NCI-H1930 (cell line): ENCODE measurements around the gene CARS2.
"Not testable (repeated sequence)": the region's sequence is repeated elsewhere in the genome, so short reads cannot be mapped to it uniquely, and the experiment has no call there.

Source experiments
- DNase-seq, 2 experiments: peaks; one replicate each; lab custom pipeline; 2025; lab: John Stamatoyannopoulos, UW

CARS2 gene

DNA sequence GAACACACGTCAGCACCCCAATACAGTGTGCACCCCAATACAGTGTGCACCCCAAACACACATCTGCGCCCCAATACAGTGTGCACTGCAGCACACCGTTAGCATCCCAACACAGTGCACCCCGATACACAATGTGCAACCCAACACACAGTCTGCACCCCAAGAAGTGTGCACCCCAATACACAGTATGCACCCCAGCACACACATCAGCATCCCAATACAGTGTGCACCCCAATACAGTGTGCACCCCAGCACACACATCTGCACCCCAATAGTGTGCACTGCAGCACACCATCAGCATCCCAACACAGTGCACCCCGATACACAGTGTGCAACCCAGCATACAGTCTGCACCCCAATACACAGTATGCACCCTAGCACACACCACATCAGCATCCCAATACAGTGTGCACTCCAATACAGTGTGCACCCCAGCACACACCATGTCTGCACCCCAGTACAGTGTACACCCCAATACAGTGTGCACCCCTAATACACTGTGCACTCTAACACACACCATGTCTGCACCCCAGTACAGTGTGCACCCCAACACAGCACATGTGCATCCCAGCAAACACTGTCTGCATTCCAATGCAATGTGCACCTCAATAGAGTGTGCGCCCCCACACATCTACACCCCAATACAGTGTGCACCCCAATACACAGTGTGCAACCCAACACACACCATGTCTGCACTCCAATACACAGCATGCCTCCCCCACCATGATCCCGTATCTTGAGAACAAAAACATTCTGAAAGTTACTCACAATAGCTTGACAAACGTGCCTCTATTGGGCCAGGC, 855 bp upstream of the CARS2 start:
- DNase-seq = no peak

DNA sequence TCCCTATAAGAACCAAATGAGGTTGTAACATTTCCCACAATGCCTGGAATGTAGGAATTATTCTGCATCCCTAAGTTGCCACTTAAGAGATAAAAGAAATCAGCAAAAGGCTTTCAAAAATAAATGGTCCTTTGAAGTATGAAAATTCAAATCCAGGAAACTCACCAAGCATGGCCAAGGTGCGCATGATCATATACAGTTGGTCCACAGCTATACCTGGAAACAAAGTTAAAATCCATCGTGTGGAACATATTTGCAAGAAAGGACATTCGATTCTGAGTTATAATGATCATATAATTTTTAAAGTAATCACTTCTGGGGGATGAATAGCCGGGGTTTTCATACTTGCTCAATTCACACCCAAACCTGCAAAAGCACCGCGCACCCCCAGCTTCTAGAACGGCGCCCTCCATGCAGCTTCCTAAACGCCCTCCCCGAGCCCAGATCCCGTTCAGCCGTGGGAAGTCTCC, 525 bp downstream of the CARS2 start:
- DNase-seq = no peak

DNA sequence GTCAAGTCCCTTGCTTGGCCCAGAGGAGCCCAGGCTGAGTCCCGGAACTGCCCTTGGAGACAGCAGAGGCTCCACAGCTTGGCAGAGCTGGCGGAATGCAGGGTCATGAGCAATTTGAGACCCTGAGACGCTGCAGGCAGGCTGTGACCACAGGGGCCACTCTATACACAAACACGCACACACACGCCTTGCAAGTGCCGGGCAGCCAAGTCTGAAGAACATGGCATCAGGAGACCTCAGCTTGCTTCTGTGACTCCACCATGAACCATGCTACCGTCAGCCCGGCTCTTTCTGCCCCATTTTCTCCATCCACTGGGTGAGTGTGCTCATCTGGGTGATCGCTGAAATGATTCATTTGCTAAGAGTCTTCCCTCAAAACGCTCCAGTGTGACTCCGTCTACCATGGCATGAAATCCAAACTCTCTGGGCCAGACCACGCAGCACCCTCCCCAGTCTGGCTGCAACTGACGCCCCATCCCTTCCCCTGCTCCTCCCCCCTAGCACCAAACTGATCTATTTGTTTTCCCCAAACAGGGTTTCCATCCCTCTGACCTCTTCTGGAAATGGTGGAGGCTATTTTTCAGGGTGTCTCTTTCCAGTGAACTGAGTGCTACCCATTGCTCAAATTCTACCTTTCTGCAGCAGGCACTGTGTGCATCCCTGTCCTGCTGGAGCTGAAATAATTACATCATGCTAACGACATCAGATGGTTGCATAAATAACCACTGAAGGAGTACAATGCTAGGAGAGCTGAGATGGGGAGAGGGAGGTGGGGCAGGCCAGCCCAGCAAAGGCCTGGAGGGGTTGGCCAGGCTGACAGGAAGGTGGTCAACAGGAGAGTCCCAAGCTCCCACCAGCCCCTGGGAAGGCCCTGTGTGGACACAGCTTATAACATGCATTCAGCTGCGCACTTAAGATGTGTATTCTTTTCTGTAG, 3.1 kb downstream of the CARS2 start:
- DNase-seq = no peak

DNA sequence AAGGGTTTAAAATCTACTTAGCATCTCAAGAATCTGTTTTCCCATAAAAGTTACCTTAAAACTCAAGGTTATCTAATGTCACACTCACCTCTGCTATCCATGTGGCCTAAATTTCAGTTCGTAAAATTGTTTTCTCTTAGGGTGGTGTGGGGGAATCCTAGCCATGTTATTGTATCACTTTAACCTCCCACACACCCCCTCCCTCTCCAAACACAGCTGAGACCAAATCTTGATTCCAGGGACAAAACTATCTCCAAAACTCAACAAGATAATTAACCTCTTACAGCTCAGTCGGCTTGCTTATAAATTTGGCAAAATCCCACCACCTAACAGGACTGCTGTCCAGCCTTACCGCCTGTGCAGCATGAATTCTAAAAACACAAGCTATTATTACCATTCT, 3.8 kb downstream of the CARS2 start:
- DNase-seq = no peak

DNA sequence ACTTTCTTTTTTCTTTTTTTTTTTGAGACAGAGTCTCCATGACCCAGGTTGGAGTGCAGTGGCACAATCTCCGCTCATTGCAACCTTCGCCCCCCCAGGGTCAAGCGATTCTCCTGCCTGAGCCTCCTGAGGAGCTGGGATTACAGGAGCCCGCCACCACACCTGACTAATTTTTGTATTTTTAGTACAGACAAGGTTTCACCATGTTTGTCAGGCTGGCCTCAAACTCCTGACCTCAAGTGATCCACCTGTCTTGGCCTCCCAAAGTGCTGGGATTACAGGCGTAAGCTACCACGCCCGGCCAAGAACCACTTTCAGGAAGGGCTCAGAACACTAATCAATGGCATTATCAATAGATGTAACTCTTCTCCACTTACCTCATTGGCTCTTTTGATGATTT, 4.9 kb downstream of the CARS2 start:
- DNase-seq = not testable (repeated sequence)

DNA sequence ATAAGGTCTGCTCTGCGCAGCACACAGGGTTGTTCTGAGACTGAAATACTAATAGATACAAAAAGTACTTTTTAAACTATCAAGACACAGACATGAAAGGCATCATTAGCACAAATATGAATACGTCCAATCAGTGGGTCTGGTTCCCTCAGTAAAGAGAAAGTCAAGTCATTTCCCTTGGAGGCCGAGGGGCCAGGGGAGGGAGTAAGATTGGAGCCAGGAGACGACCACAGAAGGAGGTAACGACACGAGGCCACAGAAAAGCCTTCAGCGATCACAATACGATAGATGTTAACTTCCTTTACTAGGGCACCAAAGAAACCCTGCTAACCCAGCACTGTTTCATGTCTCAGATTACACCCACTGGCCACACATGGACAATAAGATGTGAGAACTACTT, 5.3 kb downstream of the CARS2 start:
- no peak for DNase-seq

DNA sequence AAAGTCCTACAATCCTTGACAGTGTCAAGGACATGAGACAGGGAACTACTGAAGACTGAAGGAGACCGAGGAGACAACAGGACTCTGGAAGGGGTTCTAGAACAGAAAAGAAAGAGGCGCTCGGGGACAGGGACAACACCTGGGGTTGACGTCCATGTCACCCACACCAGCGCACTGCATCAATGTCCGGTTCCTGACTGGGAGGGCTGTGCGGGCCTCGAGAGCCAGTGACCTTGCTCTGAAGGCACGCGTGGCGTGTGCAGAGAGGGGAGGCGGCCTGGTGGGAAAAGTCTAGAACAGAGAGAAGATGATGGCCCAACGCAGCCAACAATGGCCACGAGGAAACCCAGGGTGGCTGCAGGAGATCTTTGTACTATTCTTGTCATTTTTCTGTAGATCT, 5.7 kb downstream of the CARS2 start:
- no peak for DNase-seq

DNA sequence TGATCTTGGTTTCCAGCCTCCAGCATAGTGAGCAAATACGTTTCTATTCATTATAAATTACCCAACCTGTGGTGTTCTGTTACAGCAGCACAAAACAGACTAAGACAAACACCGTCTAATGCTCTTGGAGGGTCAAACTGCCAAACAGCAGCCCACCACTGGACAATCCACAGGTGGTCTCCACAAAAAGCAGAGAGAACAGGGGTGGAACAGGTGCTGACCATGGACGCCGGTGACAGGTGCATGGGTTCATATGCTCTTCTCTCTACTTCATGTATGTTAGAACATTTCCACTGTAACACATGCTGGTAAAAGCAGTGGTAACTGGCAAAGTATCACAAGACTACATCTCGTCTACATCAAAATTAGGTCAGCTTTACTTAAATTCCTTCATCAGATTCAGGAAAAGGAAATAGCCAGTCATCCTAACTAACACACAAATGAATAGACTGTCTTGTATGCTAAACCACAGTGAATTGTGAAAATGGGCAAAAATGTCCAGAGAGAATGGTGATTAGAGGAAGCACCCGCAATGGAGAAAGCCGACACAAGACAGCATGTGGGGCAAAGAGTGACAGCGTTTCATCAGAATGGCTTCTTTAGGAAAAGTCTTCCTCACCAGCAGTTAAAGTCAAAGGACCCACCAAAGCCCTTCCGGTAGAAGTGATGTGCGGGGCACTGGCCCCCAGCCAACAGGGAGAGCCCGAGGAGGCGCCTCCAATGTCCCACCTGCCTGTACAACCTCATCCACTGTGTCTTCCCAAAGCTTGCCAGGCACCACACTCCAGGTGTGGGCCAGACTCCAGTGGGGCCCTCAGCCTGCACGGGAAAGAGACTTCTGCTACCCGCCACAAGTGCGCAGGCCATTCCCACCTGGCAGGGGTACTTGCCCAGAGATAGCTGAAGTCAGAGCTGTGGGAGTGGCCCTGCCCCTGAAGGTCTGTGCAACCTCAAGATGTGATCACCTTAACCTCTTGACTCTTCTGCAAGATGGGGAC, 6.5 kb downstream of the CARS2 start:
- no peak for DNase-seq

DNA sequence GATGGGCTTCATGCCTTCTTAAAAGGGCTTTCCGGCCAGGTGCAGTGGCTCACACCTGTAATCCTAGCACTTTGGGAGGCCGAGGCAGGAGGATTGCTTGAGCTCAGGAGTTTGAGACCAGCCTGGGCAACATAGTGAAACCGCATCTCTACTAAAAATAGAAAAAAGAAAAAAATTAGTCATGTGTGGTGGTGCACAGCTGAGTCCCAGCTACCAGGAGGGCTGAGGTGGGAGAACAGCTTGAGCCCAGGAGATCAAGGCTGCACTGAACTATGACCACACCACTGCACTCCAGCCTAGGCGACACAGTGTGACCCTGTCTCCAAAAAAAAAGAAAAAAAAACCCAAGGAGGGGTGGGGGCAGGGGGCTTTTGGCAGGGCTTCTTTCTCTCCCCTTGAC, 7.2 kb downstream of the CARS2 start:
- DNase-seq = no peak

DNA sequence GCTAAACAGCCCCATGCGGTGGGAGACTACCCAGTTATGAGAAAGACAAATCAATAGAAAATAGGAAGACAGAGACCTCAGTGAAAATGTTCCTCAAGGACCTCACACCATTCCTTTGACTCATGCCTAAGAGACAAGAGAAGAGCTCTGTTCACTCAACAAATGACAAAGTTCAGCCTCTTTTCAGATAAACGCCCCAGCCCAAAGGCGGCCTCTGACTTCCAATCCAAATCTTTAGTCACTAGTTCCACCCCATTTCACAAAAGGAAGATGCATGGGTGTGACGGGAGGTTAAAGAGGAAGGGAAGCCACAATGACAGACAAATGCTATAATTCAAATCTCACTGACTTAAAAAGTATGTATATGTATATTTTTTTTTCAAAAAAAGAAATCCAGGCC, 8.1 kb downstream of the CARS2 start:
- DNase-seq = no peak

DNA sequence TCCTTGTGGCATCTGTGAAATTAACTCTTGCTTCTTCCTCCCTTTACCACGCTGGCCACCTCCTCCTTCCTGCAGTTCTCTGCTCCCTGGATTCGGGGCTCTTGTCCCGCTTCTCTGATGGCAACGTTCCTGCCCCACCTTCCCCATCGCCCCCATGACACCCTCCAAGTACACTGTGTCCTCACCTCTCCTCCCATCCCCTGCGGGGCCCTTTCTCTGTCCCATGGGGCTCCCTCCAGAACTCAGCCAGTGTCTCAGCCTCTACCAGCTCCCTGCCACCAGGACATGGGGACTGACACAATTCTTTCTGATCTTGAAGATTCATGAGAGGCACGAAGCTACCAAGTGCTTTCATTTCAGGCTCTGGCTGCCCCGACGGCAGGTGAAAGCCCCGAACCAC, 9.1 kb downstream of the CARS2 start:
- no peak for DNase-seq

DNA sequence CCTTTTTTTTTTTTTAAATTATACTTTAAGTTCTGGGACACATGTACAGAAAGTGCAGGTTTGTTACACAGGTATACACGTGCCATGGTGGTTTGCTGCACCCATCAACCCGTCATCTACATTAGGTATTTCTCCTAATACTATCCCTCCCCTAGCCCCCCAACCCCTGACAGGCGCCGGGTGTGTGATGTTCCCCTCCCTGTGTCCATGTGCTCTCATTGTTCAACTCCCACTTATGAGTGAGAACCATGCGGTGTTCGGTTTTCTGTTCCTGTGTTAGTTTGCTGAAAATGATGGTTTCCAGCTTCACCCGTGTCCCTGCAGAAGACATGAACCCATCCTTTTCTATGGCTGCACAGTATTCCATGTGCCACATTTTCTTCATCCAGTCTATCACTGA, 10.1 kb downstream of the CARS2 start:
- DNase-seq = not testable (repeated sequence)

DNA sequence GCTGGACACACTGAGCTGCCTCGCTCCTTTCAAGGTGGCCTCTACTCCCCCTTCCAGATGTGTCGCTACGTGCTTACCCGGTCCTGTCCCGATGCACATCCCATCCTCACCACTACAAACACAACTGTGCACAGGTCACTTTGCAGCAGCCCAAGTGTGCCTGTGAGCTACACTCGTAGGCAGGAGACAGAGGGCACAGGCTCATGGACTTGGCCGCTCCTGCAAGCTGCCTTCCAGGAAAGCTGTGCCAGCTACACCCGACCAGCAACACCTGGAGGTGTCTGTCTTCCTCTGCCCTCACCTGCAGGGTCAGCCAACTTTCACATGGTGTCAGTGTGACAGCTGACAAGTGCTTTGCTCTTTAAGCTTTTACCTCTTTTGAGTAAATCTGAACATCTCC, 15.4 kb downstream of the CARS2 start:
- DNase-seq = no peak

DNA sequence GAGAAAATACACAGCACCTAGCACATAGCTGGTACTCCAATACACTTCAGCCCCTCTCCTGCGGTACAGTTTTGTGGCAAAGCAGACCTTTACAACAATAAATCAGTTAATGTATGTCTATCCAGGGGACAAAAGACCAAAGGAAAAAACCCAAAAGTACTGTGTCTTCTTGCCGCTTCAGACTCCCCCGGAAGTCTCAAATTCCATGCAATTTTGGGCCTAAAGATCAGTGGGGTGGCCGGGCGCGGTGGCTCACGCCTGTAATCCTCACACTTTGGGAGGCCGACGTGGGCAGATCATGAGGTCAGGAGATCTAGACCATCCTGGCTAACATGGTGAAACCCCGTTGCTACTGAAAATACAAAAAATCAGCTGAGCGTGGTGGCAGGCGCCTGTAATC, 16.2 kb downstream of the CARS2 start:
- DNase-seq = no peak

DNA sequence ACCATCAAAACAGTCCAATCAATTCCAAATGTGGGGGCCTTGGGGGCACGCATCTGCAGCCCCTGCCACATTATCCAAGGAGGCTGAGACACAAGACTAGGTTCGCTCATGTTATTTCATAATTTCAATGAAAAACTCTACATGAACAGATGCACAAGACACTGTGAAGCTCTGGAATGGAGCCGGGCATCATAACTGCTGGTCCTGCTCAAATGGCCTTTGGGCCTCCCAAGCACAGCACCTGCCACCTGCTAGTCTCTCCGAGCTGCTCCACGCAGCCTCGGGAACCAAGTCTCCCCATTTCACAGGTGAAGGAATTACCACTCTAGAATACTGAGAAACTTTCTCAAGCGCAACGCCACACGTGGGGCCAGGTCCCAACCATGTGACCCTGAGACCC, 16.9 kb downstream of the CARS2 start:
- DNase-seq = no peak

DNA sequence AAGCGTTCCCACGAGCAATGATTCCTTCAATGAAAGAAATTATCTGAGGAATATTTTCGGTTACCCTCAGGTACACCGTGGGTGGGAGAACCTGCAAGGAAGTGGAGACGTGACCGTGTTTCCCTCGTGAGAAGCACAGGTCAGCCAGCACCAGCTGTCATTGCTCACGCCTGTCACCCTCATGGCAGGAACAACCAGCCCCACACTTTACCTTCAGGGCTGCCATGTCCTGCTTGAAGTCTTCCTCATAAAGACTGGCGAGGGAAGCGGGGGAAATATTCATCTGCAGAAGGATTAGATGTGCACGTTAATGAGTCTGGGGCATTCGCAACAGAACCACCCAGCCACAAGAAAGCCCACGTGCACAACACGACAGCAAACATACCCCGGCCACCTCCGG, 18.2 kb downstream of the CARS2 start:
- no peak for DNase-seq

DNA sequence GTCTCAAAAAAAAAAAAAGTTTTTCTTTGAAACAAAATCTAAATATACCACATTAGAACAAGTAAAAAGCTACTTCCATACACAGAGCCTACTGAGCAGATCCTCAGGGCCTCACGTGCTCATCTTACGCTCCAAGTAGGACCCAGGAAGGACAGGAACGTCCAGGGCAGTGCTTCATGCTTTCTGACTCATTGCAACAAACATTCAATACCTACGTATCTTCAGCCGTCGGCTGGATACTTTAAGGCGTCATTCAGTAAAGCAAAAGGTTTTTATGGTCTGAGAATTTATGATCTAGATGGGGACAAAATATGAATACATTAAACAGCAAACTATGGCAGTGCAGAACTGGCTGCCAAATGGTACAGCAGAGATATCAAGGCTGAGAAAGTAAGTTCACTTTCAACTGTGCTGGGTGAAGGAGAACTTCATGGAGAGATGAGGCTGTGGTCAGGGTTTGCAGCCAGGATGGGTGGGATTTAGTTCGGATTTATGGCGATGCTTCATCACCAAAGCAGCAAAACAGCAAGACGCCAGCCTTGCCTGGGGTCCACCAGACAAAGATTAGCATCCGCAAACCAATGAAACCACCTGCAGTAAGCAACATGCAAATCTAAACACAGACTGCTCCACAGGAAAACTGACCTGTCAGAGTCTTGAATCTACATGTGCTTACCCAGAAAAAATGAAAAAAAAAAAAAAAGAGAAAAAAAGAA, 20.5 kb downstream of the CARS2 start:
- DNase-seq = no peak

DNA sequence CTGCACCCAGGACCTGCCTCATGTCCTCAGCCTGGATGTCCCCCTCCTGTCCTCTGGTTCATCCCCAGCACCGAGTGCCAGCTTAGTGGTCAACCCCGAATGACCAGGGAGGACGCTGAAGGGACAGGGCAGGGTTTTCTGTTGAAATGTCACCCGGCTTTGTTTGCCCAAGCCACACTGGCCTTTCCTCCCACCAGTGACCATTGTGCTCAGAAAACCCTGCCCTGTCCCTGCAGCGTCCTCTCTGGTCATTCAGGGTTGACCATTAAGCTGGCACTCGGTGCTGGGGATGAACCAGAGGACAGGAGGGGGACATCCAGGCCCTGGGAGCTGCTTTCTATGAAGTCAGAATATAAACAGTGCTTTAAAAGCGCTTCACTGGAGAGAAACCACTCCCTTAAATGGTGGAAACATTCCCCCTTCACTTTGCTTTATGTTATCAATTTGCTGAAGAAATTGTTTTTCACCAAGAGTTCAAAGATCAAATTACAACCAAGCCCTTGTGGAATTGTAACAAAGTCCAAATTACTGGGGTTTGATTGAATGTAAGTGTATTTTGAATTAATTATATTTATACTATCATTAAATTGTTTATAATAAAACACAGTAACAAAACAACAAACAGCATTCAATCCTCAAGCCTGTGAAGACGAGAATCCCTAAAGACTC, 21.4 kb downstream of the CARS2 start:
- DNase-seq = no peak

DNA sequence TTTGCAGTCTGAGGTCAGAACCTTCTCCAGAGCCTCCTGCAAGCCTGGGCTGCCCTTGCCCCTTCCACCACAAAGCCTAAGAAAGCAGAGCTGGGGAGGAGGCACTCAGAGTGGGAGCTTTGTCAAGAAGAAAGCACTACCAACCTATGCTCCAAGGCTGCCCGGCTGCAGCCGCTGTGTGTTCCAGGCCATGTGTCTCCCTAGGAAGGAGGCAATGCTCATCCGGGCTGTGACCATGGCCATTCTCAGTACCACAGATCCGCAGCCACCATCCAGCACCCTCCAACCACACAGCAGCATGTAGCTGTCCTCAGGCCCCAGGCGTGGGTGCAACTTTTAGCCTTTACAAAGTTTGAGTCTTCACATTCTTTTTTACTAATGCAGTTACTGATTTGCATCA, 22.0 kb downstream of the CARS2 start:
- DNase-seq = no peak

DNA sequence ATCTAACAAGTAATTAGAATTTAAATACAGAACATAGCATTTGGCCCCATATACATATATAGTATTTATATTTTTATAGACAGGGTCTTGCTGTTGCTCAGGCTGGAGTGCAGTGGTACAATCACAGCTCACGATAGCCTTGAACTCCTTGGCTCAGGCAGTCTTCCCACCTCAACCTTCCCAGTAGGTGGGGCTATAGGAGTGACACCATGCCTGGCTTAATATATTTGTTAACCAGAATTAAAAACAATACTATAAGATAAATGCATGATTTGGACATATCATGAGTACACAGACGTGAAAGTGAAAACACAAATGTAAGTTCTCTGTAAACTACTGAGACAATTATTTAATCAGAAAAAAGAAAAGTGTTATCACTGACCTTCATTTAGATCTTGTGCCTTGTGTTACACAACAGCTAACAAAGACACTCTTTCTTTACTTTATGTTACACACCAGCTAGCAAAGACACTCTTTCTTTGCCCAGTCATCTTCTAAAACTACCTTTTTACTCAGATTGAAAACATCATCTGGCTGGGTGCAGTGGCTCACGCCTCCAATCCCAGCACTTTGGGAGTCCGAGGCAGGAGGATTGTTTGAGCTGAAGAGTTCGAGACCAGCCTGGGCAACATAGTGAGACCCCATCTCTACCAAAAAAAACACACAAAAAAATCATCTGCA, 22.6 kb downstream of the CARS2 start:
- DNase-seq = no peak
